GM19452 (cell line): ENCODE data around the gene APOBR.
A peak's percentile ranks its signal among the peaks of the same experiment; 100 is the strongest.
"Not testable (repeated sequence)": the region's sequence is repeated elsewhere in the genome, so short reads cannot be mapped to it uniquely, and the experiment has no call there.

Source experiments
- ATAC-seq: cut with Tn5 transposase; IDR thresholded peaks from one replicate; pipeline ENCODE4 v1.9.1; 2021; ENCODE audit not compliant: unreplicated experiment

The APOBR gene

DNA sequence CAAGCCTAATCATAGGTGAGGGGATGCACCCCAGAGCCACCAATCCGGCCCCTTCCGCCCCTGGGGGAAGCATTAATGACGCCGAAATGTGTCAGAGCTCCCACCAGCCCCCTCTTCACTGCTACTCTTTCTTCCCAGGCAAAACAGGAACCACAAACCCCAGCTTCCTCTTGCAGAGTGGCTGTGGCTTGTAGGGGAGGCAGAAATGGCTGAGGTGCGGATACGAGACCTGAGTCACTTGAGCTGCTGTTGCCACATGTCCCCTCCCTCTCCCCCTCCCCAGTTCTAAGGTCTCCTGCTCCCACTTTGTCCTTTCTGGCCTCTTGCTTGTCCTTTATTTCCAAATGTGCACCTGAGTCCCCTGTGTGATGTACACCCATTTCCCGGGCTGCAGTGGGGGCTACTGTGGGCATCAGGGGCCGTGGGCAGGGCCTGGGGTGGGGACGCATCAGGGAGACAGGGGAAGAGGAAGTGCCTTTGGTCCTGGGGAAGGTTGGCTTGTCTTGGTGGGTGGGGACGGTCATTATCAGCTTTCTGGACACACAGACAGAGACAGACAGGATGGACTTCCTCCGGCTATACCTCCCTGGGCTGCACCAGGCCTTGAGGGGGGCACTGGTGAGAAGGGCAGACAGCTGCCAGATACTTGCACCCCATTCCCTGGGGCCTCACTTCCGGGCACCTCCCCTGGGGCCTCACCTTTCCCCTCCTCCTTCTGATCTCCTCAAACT, at the start of gene APOBR:
APOBR (plus strand) TSS at position 523 of the 731 bp plus-strand sequence; CDS start at position 562, 39 bp downstream.
- peak; percentile 51 for ATAC-seq

DNA sequence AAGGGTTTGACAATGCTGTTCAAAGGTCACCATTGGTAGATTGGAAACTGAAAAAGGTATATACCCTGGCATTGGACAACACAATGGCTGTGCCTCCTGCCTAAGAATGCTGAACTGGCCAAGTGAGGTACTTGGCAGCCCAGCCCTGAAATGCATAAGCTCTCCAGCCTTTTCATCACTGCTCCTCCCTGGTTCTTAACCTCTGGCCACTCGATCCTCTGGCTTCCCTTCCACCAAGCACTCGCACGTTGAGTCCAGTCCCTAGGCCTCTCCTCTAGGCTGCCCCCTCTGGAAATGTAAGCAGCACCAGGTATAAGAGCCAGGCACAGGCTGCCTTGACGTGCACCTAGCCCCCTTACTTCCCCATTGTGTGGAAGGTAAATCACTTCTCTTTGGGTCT, 48.1 kb upstream of the APOBR start:
- not testable (repeated sequence) for ATAC-seq

DNA sequence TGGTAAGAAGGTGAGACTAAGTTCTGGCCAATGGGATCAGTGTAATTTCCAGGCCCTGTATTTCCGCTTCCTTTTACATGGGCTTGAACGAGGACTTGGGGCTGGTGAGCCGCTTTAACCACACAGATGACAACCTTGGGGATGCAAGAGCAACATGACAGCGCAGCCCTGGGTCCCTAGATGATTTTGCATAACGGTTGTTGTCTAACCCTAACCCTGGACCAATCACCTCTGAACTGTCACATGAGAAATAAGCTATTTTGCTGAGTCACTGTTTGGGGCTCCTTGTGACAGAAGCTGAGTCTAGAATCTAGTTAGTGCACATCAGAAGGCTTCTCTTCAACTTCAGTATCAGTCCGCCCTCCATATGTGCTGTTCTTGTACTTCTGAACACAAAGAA, 47.4 kb upstream of the APOBR start:
- ATAC-seq: not testable (repeated sequence)

DNA sequence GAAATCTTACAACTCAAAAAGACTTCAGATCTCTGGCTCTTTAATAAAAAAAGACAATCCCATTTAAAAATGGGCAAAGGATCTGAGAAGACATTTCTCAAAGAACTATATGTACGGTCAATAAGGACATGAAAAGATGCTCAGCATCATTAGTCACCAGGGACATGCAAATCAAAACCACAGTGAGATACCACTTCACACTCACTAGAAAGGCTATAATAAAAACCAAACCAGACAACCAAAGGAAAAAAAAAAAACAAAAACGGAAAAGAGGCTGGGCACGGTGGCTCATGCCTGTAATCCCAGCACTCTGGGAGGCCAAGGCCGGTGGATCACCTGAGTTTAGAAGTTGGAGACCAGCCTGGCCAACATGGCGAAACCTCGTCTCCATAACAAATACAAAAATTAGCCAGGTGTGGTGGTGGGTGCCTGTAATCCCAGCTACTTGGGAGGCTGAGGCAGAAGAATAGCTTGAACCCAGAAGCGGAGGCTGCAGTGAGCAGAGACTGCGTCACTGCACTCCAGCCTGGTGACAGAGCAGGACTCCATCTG, 20.7 kb upstream of the APOBR start:
- ATAC-seq: no peak

GRCh38 chr16:28475221-28475620, 19.2 kb upstream of the APOBR start:
- ATAC-seq: no peak

DNA sequence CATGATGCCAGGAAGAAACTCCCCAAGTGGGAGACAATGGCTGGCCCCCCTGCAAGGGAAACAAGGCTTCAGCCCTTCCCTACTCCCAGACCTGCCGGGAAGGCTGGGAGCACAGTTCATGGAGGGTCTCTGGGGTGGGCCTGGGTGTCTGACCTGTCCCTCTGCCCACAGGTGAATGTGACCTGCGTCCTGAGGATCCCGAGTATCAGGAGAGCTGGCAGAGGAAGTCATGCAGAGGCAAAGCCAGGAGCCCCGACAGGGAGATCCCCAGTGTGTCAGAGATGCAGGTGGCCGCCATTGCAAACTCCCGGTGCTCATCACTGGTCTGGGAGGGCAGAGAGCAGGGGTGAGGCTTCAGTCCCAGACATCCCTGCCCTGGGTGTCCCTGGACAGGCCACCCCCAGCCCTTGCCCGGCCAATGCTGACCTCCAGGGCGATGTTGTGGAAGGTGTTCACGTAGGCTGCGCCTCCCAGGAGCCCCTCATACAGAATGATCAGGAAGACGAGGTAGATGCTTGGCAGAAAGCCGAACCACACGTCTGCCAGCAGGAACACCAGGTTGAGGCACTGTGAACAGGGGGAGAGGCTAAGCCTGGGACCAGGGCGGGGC, 17.0 kb upstream of the APOBR start:
- ATAC-seq: no peak

GRCh38 chr16:28478506-28479180, 15.8 kb upstream of the APOBR start:
- ATAC-seq: no peak

DNA sequence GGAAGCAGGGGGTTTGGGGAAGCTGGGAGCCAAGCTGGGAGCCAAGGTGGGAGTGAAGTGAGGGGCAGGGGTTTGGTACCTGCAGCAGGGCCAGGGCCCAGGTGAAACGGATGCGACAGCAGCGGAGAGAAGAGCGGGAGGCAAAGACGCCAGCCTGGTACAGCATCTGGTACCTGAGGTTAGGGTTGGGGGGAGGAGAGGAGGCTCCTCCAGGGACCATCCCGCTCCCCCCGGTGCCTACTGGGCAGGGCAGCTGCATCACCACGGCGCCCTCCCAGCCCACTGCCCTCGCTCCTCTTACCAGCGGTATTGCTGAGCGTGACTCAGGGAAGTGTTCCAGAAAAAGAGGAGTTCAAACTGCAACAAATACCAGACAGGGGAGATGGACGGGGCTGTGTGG, 12.4 kb upstream of the APOBR start:
- ATAC-seq: no peak

GRCh38 chr16:28483361-28483760, 11.1 kb upstream of the APOBR start:
- not testable (repeated sequence) for ATAC-seq

- ATAC-seq: no peak
Observed at GRCh38 chr16:28486266-28486665, 8.2 kb upstream of the APOBR start.

GRCh38 chr16:28491230-28491969, 3.0 kb upstream of the APOBR start:
- peak; percentile 1 for ATAC-seq

DNA sequence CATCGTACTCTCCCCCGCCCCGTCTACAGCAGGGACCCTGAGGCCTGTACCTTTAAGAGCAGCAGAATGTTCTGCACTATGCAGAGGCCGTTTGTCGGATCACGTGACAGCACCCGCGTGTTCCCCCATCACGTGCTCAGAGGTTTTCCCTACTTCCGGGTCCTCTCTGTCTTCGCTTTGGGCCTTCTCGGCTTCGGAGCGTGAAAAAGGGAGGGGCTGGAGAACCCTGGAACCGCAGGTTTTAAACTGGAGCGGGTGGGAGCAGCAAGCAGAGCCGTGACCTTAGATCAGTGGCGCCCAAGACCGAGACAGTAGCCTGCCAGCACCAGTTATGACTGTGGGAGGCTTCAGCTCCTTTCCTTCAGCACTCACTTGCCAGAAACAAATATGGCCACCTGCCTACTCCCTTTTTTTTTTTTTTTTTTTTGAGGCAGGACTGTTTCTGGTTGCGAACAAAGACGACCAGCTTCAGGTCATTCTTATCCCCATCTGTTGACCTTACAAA, 2.4 kb upstream of the APOBR start, which contains the start of gene CLN3:
CLN3 (minus strand) TSS at position 105 of the 505 bp plus-strand sequence. CDS start 315 bp downstream, outside the sequence.
- ATAC-seq: peak; percentile 61

GRCh38 chr16:28492511-28492910, 1.9 kb upstream of the APOBR start:
- ATAC-seq: no peak

DNA sequence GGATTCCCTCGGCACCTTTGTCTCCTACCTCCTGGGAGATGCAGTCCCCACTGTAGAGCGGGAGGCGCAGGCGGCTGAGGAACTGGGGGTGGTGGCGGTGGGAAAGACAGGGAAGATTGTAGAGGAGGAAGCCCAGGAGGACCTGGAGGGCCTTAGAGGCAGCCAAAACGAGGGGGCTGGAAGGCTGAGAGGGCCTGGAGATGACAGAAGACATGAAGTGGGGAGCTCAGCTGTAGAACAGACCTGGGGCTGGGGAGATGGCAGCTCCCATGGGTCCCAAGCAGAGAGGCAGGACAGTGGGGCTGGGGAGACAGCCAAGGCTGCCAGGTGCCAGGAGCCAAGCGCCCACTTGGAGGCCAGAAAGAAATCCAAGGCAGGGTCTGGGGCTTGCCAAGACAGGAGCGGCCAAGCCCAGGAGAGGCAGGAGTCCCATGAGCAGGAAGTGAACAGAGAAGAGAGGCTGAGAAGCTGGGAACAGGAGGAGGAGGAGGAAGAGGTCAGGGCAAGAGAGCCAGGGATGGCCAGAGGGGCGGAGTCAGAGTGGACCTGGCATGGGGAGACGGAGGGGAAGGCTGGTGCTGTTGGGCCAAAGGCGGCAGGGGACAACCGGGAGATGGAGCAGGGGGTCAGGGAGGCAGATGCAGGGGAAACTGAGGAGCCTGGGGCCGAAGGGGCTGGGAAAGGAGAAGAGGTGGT, 803 bp downstream of the APOBR start:
- no peak for ATAC-seq

DNA sequence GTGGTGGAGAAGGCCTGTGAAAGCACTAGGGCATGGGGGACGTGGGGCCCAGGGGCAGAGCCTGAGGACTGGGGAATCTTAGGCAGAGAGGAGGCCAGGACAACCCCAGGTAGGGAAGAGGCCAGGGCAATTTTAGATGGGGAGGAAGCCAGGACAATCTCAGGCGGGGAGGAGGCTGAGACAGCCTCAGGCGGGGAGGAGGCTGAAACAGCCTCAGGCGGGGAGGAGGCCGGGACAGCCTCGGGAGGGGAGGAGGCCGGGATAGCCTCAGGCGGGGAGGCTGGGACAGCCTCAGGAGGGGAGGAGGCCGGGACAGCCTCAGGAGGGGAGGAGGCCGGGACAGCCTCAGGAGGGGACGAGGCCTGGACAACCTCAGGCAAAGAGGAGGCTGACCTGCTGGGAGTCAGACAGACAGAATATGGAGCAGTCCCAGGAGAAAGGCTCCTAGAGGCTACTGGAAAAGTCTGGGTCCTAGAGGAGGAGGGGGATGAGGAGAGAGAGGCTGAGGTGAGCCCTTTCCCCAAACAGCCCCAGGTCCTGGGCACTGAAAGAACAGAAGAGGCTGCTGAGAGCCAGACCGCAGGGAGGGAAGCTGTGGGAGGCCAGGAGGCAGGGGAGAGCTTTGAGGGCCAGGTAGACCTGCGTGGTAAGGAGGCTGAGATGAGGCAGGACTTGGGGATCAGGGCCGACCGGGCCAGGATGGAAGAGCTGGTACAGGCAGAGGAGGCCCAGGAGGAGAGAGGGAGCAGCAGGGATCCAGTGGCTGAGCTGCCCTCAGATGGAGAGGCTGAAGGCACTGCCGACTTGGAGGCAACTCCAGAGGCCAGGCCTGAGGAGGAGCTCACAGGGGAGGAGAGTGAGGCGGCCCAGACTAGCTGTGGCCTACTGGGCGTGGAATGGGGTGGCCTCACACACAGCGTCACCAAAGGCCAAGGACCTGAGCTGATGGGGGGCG, 1.6 kb downstream of the APOBR start:
- no peak for ATAC-seq

GRCh38 chr16:28496844-28497243, 2.4 kb downstream of the APOBR start:
- no peak for ATAC-seq

- no peak for ATAC-seq
Observed at GRCh38 chr16:28497386-28497785, 2.9 kb downstream of the APOBR start.

DNA sequence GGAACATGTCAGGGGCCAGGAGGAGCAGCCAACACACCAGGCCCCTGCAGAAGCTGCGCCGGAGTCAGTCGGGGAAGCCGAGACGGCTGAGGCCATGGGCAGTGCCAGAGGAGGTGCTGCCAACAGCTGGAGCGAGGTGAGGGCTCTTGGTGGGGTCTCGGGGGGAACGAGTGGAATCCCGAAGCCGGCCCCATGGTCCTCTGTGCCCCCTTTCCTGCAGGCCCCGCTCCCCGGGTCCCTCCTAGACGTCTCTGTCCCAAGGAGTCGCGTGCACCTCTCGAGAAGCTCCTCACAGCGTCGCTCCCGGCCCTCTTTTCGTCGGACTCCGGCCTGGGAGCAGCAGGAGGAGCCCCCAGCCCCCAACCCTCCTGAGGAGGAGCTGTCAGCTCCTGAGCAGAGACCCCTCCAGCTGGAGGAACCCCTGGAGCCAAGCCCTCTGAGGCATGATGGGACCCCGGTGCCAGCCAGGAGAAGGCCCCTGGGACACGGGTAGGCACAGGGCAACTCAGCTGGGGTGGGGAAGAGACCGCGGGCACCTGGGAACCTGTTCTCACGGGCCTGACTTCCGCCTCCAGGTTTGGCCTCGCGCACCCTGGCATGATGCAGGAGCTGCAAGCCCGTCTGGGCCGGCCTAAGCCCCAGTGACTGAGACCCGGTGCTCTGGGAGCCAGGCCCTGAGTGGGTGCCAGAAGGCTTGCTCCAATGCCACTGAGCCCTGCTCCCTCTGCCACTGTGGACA, 3.6 kb downstream of the APOBR start:
- no peak for ATAC-seq
